ENCODE data around the gene GP1BA. TPM values are rescaled to one million over a fixed set of nuclear protein-coding genes. Genes with fewer than 3 reads are reported as not detected.

GP1BA gene
- not detected in 2 replicates for total RNA-seq (2014; rRNA removed; shearing (Covaris generic))
- polyA plus RNA-seq (2016; fragmentation: Nextera tagmentation; extraction: Ambion mirVana) = 0.14 and 0.24 TPM in 2 replicates
- long read RNA-seq, partial matches to known transcripts = 0 of 1 reads
- long read RNA-seq, other reads (novel, unspliced or antisense) = 1 of 1 reads

GRCh38 chr17:4931963-4932362, at the start of gene GP1BA:
Gene GP1BA, plus strand, starts transcription at chr17:4932277. Its CDS starts 328 bp downstream, at chr17:4932605.
- Mint-ChIP-seq H3K36me3 (ENCODE audit: low read depth) (peaks cover 31% of the 10 kb centered on the region), H3K27me3 (ENCODE audit: insufficient read depth, low read depth, poor library complexity) (peaks cover 8% of the 10 kb centered on the region), H3K9me3 (no peaks in the 10 kb centered on the region), H3K4me3 (no peak within 1 kb of the TSS; the same call in 2 of the 3 replicates), H3K27ac (0 out of 2 replicates have a peak within 1 kb of the TSS, but pooled peaks have one; percentile 41), H3K4me1 (peaks cover 15% of the 10 kb centered on the region)
- ATAC-seq (no peak), DNase-seq (ENCODE audit: low spot score) (no peak)
- Histone ChIP-seq H4K20me1 (replicated peaks; ENCODE audit: insufficient read depth) (no peaks in the 10 kb centered on the region), H3K4me2 (no peak within 1 kb of the TSS), H3K27me3 (ENCODE audit: insufficient read depth) (no peaks in the 10 kb centered on the region), H2AFZ (no peak within 1 kb of the TSS), H3K9me2 (ENCODE audit: insufficient read depth) (no peaks in the 10 kb centered on the region), H3K27ac (ENCODE audit: low read depth) (no peak within 1 kb of the TSS), H3K36me3 (ENCODE audit: insufficient read depth) (no peaks in the 10 kb centered on the region), H3K4me3 (no peak within 1 kb of the TSS), H3K79me2 (replicated peaks; ENCODE audit: insufficient read depth) (no peaks in the 10 kb centered on the region), H3F3A (replicated peaks; ENCODE audit: low read depth) (peaks cover 7% of the 10 kb centered on the region; the same call in 1 of the 2 replicates), H3K4me1 (ENCODE audit: insufficient read depth) (no peaks in the 10 kb centered on the region)
- TF ChIP-seq EZH2phosphoT487 (IDR thresholded peaks at IDR 0.05; ENCODE audit: unreplicated experiment) = no peak
- TF ChIP-seq ETS1 (IDR thresholded peaks at IDR 0.05) = no peak
- TF ChIP-seq NANOG (IDR thresholded peaks at IDR 0.05; ENCODE audit: borderline replicate concordance) = no peak
- no peak for TF ChIP-seq ZNF462 (CRISPR knock-in tag; IDR thresholded peaks at IDR 0.05)
- TF ChIP-seq REST (IDR thresholded peaks at IDR 0.05; ENCODE audit: unreplicated experiment) = no peak
- TF ChIP-seq ZNF114 (CRISPR knock-in tag; IDR thresholded peaks at IDR 0.05) = no peak
- no peak for TF ChIP-seq EZH2 (IDR thresholded peaks at IDR 0.05; ENCODE audit: low read depth, unreplicated experiment)
- no peak for TF ChIP-seq ZNF331 (CRISPR knock-in tag; IDR thresholded peaks at IDR 0.05; ENCODE audit: low read depth)
- TF ChIP-seq CTCF (conservative IDR thresholded peaks at IDR 0.05; ENCODE audit: low read depth in 2 of 2) = no peak
- no peak for TF ChIP-seq CREB1 (CRISPR knock-in tag; IDR thresholded peaks at IDR 0.05; ENCODE audit: low read depth)
- TF ChIP-seq POLR2AphosphoS5 (IDR thresholded peaks at IDR 0.05; ENCODE audit: low read depth) = no peak
- TF ChIP-seq JUNB (IDR thresholded peaks at IDR 0.05; ENCODE audit: unreplicated experiment) = no peak
